Dendritic cell treated with granulocyte-macrophage colony-stimulating factor and Interleukin-4, amounts not matched to agents 40 ng/mL and 50 ng/mL, for 4 days (primary cell): ENCODE results near the gene C16orf74.
A peak's percentile ranks its signal among the peaks of the same experiment; 100 is the strongest.

Experiments used
- H3K27ac Mint-ChIP-seq: one replicate; pipeline ENCODE4 v1.8.0; 2022; ENCODE audit warnings: mild to moderate bottlenecking, mixed read lengths
- H3K27me3 Mint-ChIP-seq: one replicate; pipeline ENCODE4 v1.8.0; 2022; ENCODE audit warnings: mild to moderate bottlenecking, mixed read lengths
- H3K36me3 Mint-ChIP-seq: one replicate; pipeline ENCODE4 v1.8.0; 2022; ENCODE audit warnings: low read depth, mixed read lengths
- H3K4me1 Mint-ChIP-seq: one replicate; pipeline ENCODE4 v1.8.0; 2022; ENCODE audit warnings: low read depth, mixed read lengths
- H3K4me3 Mint-ChIP-seq: one replicate; pipeline ENCODE4 v1.8.0; 2022; ENCODE audit warnings: mild to moderate bottlenecking, moderate library complexity, mixed read lengths
- H3K9me3 Mint-ChIP-seq: one replicate; pipeline ENCODE4 v1.8.0; 2022; ENCODE audit warnings: mixed read lengths
- intact Hi-C: fragments of 100-400 bp; cut with micrococcal nuclease; formaldehyde crosslinking; loops from one replicate; pipeline ENCODE4 v1.15.0; 2022

Gene C16orf74

GRCh38 chr16:85728879-85729278 is 22.0 kb downstream of the C16orf74 start:
- no peak overlapping the region for H3K4me3 Mint-ChIP-seq
- H3K27ac Mint-ChIP-seq, result peak overlapping the region; percentile 84
- H3K9me3 Mint-ChIP-seq, result no peaks in the 10 kb centered on the region
- H3K36me3 Mint-ChIP-seq, result peaks cover 26% of the 10 kb centered on the region
- intact Hi-C loops, result no loop called here
- peaks cover 45% of the 10 kb centered on the region for H3K4me1 Mint-ChIP-seq
- H3K27me3 Mint-ChIP-seq, result no peaks in the 10 kb centered on the region

GRCh38 chr16:85724936-85725335 is 26.0 kb downstream of the C16orf74 start:
- Mint-ChIP-seq H3K4me3 (no peak overlapping the region), H3K27me3 (no peaks in the 10 kb centered on the region), H3K36me3 (peaks cover 36% of the 10 kb centered on the region), H3K27ac (no peak overlapping the region), H3K4me1 (peaks cover 12% of the 10 kb centered on the region), H3K9me3 (no peaks in the 10 kb centered on the region)
- intact Hi-C loops, result no loop called here

GRCh38 chr16:85724126-85724879 is 26.6 kb downstream of the C16orf74 start:
- intact Hi-C loops, result no loop called here
- Mint-ChIP-seq H3K36me3 (peaks cover 36% of the 10 kb centered on the region), H3K4me1 (peaks cover 6% of the 10 kb centered on the region), H3K9me3 (no peaks in the 10 kb centered on the region), H3K27me3 (no peaks in the 10 kb centered on the region), H3K27ac (no peak overlapping the region), H3K4me3 (no peak overlapping the region)

- H3K4me3 Mint-ChIP-seq, result no peak overlapping the region
- no peaks in the 10 kb centered on the region for H3K27me3 Mint-ChIP-seq
- peaks cover 13% of the 10 kb centered on the region for H3K4me1 Mint-ChIP-seq
- peaks cover 34% of the 10 kb centered on the region for H3K36me3 Mint-ChIP-seq
- H3K27ac Mint-ChIP-seq, result no peak overlapping the region
- no peaks in the 10 kb centered on the region for H3K9me3 Mint-ChIP-seq
- intact Hi-C loops, result no loop called here
Measured at GRCh38 chr16:85722128-85722893, 28.6 kb downstream of the C16orf74 start.

GRCh38 chr16:85720302-85720637 is 30.6 kb downstream of the C16orf74 start:
- Mint-ChIP-seq H3K36me3 (peaks cover 18% of the 10 kb centered on the region), H3K4me1 (peaks cover 13% of the 10 kb centered on the region), H3K4me3 (no peak overlapping the region), H3K27ac (no peak overlapping the region), H3K27me3 (peaks cover 11% of the 10 kb centered on the region), H3K9me3 (no peaks in the 10 kb centered on the region)
- intact Hi-C loops, result no loop called here

GRCh38 chr16:85719605-85720301 is 31.1 kb downstream of the C16orf74 start:
- Mint-ChIP-seq H3K36me3 (peaks cover 17% of the 10 kb centered on the region), H3K4me3 (no peak overlapping the region), H3K27me3 (peaks cover 15% of the 10 kb centered on the region), H3K9me3 (no peaks in the 10 kb centered on the region), H3K27ac (no peak overlapping the region), H3K4me1 (peaks cover 13% of the 10 kb centered on the region)
- intact Hi-C loops, result loop anchor here (10.0 kb wide), 1 partner anchor 295 kb away; no protein-coding TSS in a partner anchor

GRCh38 chr16:85718682-85719081 is 32.2 kb downstream of the C16orf74 start:
- intact Hi-C loops, result loop anchor here (1.0 to 10.0 kb wide), 2 partner anchors 43 to 294 kb away; no protein-coding TSS in a partner anchor
- peaks cover 10% of the 10 kb centered on the region for H3K36me3 Mint-ChIP-seq
- H3K9me3 Mint-ChIP-seq, result no peaks in the 10 kb centered on the region
- no peak overlapping the region for H3K27ac Mint-ChIP-seq
- H3K27me3 Mint-ChIP-seq, result peaks cover 15% of the 10 kb centered on the region
- H3K4me3 Mint-ChIP-seq, result no peak overlapping the region
- peaks cover 13% of the 10 kb centered on the region for H3K4me1 Mint-ChIP-seq

GRCh38 chr16:85718153-85718477 is 32.8 kb downstream of the C16orf74 start:
- peaks cover 13% of the 10 kb centered on the region for H3K36me3 Mint-ChIP-seq
- peaks cover 1% of the 10 kb centered on the region for H3K9me3 Mint-ChIP-seq
- peaks cover 13% of the 10 kb centered on the region for H3K4me1 Mint-ChIP-seq
- H3K27me3 Mint-ChIP-seq, result peaks cover 15% of the 10 kb centered on the region
- no peak overlapping the region for H3K4me3 Mint-ChIP-seq
- no peak overlapping the region for H3K27ac Mint-ChIP-seq
- intact Hi-C loops, result loop anchor here (1.0 to 10.0 kb wide), 2 partner anchors 43 to 293 kb away; no protein-coding TSS in a partner anchor

- H3K4me1 Mint-ChIP-seq, result peaks cover 13% of the 10 kb centered on the region
- no peak overlapping the region for H3K4me3 Mint-ChIP-seq
- H3K36me3 Mint-ChIP-seq, result peaks cover 18% of the 10 kb centered on the region
- intact Hi-C loops, result loop anchor here (1.0 to 10.0 kb wide), 2 partner anchors 42 to 293 kb away; no protein-coding TSS in a partner anchor
- peaks cover 15% of the 10 kb centered on the region for H3K27me3 Mint-ChIP-seq
- peaks cover 6% of the 10 kb centered on the region for H3K9me3 Mint-ChIP-seq
- H3K27ac Mint-ChIP-seq, result no peak overlapping the region
Measured at GRCh38 chr16:85717393-85718152, 33.3 kb downstream of the C16orf74 start.

- intact Hi-C loops, result loop anchor here (10.0 kb wide), 1 partner anchor 292 kb away; no protein-coding TSS in a partner anchor
Measured at GRCh38 chr16:85716680-85717038, 34.2 kb downstream of the C16orf74 start.

GRCh38 chr16:85716022-85716679 is 34.7 kb downstream of the C16orf74 start:
- H3K36me3 Mint-ChIP-seq, result peaks cover 28% of the 10 kb centered on the region
- H3K9me3 Mint-ChIP-seq, result peaks cover 17% of the 10 kb centered on the region

More at GRCh38 chr16:85716680-85717038, 34.2 kb downstream of the C16orf74 start:
- peaks cover 28% of the 10 kb centered on the region for H3K36me3 Mint-ChIP-seq
- peaks cover 15% of the 10 kb centered on the region for H3K27me3 Mint-ChIP-seq
- peaks cover 13% of the 10 kb centered on the region for H3K4me1 Mint-ChIP-seq
- peaks cover 16% of the 10 kb centered on the region for H3K9me3 Mint-ChIP-seq
- no peak overlapping the region for H3K4me3 Mint-ChIP-seq
- no peak overlapping the region for H3K27ac Mint-ChIP-seq

GRCh38 chr16:85715169-85716021 is 35.5 kb downstream of the C16orf74 start:
- Mint-ChIP-seq H3K27ac (no peak overlapping the region), H3K9me3 (peaks cover 17% of the 10 kb centered on the region), H3K27me3 (peaks cover 15% of the 10 kb centered on the region), H3K4me1 (peaks cover 13% of the 10 kb centered on the region), H3K4me3 (no peak overlapping the region), H3K36me3 (peaks cover 26% of the 10 kb centered on the region)
- intact Hi-C loops, result loop anchor here (10.0 kb wide), 1 partner anchor 291 kb away; no protein-coding TSS in a partner anchor

More at GRCh38 chr16:85716022-85716679, 34.7 kb downstream of the C16orf74 start:
- H3K27me3 Mint-ChIP-seq, result peaks cover 15% of the 10 kb centered on the region
- intact Hi-C loops, result loop anchor here (10.0 kb wide), 1 partner anchor 291 kb away; no protein-coding TSS in a partner anchor
- peaks cover 13% of the 10 kb centered on the region for H3K4me1 Mint-ChIP-seq
- H3K4me3 Mint-ChIP-seq, result no peak overlapping the region
- no peak overlapping the region for H3K27ac Mint-ChIP-seq
